ENCODE data around the gene PALS2. TPM values are rescaled to one million over a fixed set of nuclear protein-coding genes. Genes with fewer than 3 reads are reported as not detected.

Gene PALS2
- total RNA-seq, 2 donors from 2014 or later, result 14.0 to 22.6 TPM

- H3K27ac Mint-ChIP-seq, result peak overlapping the region; percentile 83
- H3K36me3 Mint-ChIP-seq (ENCODE audit: low read depth), result no peaks in the 10 kb centered on the region
- H3K9me3 Mint-ChIP-seq, result no peaks in the 10 kb centered on the region
- H3K27me3 Mint-ChIP-seq, result peaks cover 6% of the 10 kb centered on the region
- H3K4me3 Mint-ChIP-seq, result peak overlapping the region; percentile 94
- peaks cover 30% of the 10 kb centered on the region for H3K4me1 Mint-ChIP-seq
- ATAC-seq (replicated peaks), result no peak
These were observed 1.1 kb downstream of the PALS2 start for GRCh38 chr7:24574386-24574785.

DNA sequence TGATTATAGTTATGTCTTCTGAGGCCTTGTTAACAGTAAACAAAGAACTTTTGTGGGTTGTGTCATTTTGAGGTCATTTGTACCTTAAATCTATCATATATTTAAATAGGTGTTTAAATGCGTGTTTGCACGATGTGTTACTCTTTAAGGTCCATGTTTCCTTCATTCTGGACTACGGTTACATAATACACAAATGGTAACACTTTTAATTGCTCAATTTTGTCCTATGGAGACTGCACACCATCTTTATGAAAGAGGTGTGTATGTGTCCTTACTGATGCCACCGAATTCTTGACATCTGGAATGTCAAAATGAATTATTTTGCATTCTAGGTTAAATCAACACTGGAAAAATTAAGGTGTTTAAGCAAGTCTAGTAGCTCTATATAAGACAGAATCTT is 1.7 kb downstream of the PALS2 start:
- Mint-ChIP-seq H3K36me3 (ENCODE audit: low read depth) (no peaks in the 10 kb centered on the region), H3K4me3 (peak overlapping the region; percentile 94), H3K4me1 (peaks cover 30% of the 10 kb centered on the region), H3K27me3 (peaks cover 5% of the 10 kb centered on the region), H3K27ac (no peak overlapping the region), H3K9me3 (no peaks in the 10 kb centered on the region)
- no peak for ATAC-seq (replicated peaks)

DNA sequence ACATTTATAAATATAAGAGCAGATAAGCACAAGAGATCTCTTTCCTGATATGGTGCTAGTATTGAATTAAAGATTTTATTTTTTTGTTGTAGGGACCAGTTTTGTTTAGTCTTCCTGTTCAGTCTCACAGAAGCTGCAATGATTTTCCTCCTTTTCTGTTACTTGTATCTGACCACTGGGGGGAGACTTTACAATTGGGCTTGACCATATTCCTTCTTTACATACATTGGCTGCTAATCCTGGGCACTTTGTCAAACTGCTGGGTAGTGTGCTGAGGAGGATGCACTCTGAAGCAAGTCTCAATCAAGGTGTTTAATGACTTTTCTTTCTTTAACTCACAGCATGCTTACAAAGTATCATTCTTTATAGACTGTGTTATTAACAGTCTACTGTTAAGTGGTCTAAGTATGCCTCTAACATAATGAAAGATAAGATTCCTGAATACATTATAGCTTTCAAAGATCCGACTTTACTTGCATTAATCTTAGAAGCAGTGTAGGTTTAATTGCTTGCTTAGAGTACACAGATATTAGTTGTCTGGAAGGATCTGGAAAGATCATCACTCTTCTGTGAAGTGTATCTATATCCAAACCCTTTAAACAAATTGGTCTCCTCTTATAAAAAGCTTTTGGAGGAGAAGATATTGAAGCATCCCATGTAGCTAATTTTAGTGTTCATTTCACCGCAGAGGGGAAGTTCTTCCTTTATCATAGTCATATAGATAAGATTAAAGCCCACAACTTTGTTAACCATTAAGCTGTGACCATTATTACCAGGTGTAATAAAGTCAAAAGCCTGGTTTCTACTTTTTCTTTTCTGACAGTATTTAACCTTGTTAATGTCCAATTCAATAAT is 3.1 kb downstream of the PALS2 start:
- no peak for ATAC-seq (replicated peaks)
- peak overlapping the region; percentile 7 for H3K4me3 Mint-ChIP-seq
- no peaks in the 10 kb centered on the region for H3K27me3 Mint-ChIP-seq
- no peaks in the 10 kb centered on the region for H3K36me3 Mint-ChIP-seq (ENCODE audit: low read depth)
- no peak overlapping the region for H3K27ac Mint-ChIP-seq
- peaks cover 30% of the 10 kb centered on the region for H3K4me1 Mint-ChIP-seq
- no peaks in the 10 kb centered on the region for H3K9me3 Mint-ChIP-seq

- peaks cover 23% of the 10 kb centered on the region for H3K4me1 Mint-ChIP-seq
These were observed 4.8 kb downstream of the PALS2 start for GRCh38 chr7:24578052-24578451.

DNA sequence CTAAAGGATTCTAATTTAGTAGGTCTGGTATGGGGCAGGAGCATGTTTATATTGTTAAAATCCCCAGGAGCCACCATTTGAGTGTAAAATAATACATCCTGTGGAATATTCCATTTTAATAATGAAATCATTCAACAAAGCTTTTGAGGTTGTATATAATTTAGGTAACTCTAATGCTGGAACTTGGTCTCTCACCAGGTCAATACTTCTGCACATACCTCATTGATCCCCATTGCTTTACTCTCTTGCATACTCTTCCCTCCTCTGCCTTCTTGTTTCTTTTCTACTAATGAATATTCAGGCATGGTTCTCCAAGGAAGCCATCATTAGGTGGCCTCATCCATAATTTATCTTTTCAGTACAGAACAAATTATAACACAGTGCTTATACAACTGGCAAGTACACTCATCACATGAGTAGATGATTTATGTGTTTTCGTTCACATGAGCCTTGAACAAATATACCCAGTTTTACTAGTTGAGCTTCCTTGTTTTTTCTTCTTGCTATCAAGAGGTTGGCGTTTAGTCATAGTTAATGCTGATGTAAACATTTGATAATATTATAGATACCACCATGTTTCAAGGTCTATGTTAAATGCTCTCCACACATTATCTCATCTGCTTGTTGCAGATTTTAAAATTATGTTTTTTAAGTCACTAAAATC is 7.2 kb downstream of the PALS2 start:
- H3K27ac Mint-ChIP-seq, result no peak overlapping the region
- H3K9me3 Mint-ChIP-seq, result no peaks in the 10 kb centered on the region
- no peaks in the 10 kb centered on the region for H3K36me3 Mint-ChIP-seq (ENCODE audit: low read depth)
- H3K4me1 Mint-ChIP-seq, result peaks cover 15% of the 10 kb centered on the region
- ATAC-seq (replicated peaks), result no peak
- H3K4me3 Mint-ChIP-seq, result no peak overlapping the region
- H3K27me3 Mint-ChIP-seq, result no peaks in the 10 kb centered on the region

More at GRCh38 chr7:24578052-24578451, 4.8 kb downstream of the PALS2 start:
- ATAC-seq (replicated peaks), result no peak
- Mint-ChIP-seq H3K27me3 (no peaks in the 10 kb centered on the region), H3K27ac (no peak overlapping the region), H3K36me3 (ENCODE audit: low read depth) (no peaks in the 10 kb centered on the region), H3K4me3 (no peak overlapping the region), H3K9me3 (no peaks in the 10 kb centered on the region)

- ATAC-seq (replicated peaks), result no peak
- Mint-ChIP-seq H3K27me3 (no peaks in the 10 kb centered on the region), H3K4me1 (peaks cover 9% of the 10 kb centered on the region), H3K36me3 (ENCODE audit: low read depth) (no peaks in the 10 kb centered on the region), H3K4me3 (no peak overlapping the region), H3K27ac (no peak overlapping the region), H3K9me3 (no peaks in the 10 kb centered on the region)
These were observed 8.9 kb downstream of the PALS2 start for GRCh38 chr7:24582166-24582565.

DNA sequence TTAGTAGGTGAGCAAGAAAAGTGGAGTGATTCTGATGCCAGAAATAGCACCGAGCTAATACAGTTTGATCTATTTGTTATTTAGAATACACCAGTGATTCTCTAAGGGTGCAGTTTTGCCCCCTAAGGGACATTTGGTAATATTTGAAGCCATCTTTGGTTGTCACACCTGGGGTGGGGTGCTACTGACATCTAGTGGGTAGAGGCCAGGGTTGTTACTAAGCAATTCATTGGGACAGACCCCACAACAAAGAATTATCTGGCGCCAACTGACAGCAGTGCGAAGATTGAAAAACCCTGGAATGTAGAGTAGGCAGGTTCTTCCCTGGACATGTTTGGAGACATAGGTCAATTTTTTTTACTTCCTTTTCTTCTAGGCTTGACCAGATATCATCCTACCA is 14.6 kb downstream of the PALS2 start:
- ATAC-seq (replicated peaks), result peak; percentile 37
- Mint-ChIP-seq H3K36me3 (ENCODE audit: low read depth) (no peaks in the 10 kb centered on the region), H3K4me1 (no peaks in the 10 kb centered on the region), H3K27me3 (no peaks in the 10 kb centered on the region), H3K4me3 (no peak overlapping the region), H3K27ac (no peak overlapping the region), H3K9me3 (no peaks in the 10 kb centered on the region)

- ATAC-seq (replicated peaks), result no peak
- no peaks in the 10 kb centered on the region for H3K36me3 Mint-ChIP-seq (ENCODE audit: low read depth)
- no peaks in the 10 kb centered on the region for H3K27me3 Mint-ChIP-seq
- no peaks in the 10 kb centered on the region for H3K4me1 Mint-ChIP-seq
- no peak overlapping the region for H3K4me3 Mint-ChIP-seq
- H3K9me3 Mint-ChIP-seq, result no peaks in the 10 kb centered on the region
- no peak overlapping the region for H3K27ac Mint-ChIP-seq
These were observed 17.9 kb downstream of the PALS2 start for GRCh38 chr7:24591152-24591551.

GRCh38 chr7:24595671-24596418 is 22.6 kb downstream of the PALS2 start:
- Mint-ChIP-seq H3K27ac (no peak overlapping the region), H3K27me3 (no peaks in the 10 kb centered on the region), H3K9me3 (no peaks in the 10 kb centered on the region), H3K4me3 (no peak overlapping the region), H3K36me3 (ENCODE audit: low read depth) (no peaks in the 10 kb centered on the region), H3K4me1 (no peaks in the 10 kb centered on the region)
- ATAC-seq (replicated peaks), result peak; percentile 49

GRCh38 chr7:24597014-24597413 is 23.8 kb downstream of the PALS2 start:
- peak; percentile 87 for ATAC-seq (replicated peaks)
- Mint-ChIP-seq H3K36me3 (ENCODE audit: low read depth) (no peaks in the 10 kb centered on the region), H3K4me3 (no peak overlapping the region), H3K27me3 (no peaks in the 10 kb centered on the region), H3K9me3 (peaks cover 2% of the 10 kb centered on the region), H3K4me1 (peaks cover under 1% of the 10 kb centered on the region), H3K27ac (no peak overlapping the region)

- no peak for ATAC-seq (replicated peaks)
- no peaks in the 10 kb centered on the region for H3K27me3 Mint-ChIP-seq
- H3K27ac Mint-ChIP-seq, result no peak overlapping the region
- peaks cover 9% of the 10 kb centered on the region for H3K4me1 Mint-ChIP-seq
- no peak overlapping the region for H3K4me3 Mint-ChIP-seq
- peaks cover 10% of the 10 kb centered on the region for H3K9me3 Mint-ChIP-seq
- no peaks in the 10 kb centered on the region for H3K36me3 Mint-ChIP-seq (ENCODE audit: low read depth)
These were observed 28.3 kb downstream of the PALS2 start for GRCh38 chr7:24601600-24601999.

GRCh38 chr7:24602860-24603456 is 29.7 kb downstream of the PALS2 start:
- Mint-ChIP-seq H3K36me3 (ENCODE audit: low read depth) (no peaks in the 10 kb centered on the region), H3K9me3 (peaks cover 10% of the 10 kb centered on the region), H3K4me1 (peaks cover 9% of the 10 kb centered on the region), H3K27me3 (no peaks in the 10 kb centered on the region), H3K4me3 (no peak overlapping the region), H3K27ac (no peak overlapping the region)
- ATAC-seq (replicated peaks), result peak; percentile 34

DNA sequence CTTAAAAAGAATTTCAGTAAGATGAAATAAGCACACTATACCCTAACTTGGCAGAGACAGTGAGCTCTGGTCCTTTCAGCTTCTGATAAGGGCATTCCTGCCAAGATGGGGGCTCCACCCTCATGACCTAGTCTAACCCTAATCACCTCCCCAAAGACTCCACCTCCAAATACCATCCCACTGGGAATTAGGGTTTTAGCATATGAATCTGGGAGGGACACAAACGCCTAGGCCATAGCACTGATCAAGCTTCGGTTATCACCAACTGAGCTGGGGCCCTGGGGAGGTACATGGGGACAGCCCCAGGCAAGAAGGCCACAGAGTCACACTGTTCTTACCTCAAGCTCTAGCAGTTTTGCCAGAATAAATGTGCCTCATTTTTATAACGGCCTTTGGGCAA is 31.4 kb downstream of the PALS2 start:
- no peaks in the 10 kb centered on the region for H3K27me3 Mint-ChIP-seq
- no peaks in the 10 kb centered on the region for H3K36me3 Mint-ChIP-seq (ENCODE audit: low read depth)
- no peak overlapping the region for H3K27ac Mint-ChIP-seq
- no peak overlapping the region for H3K4me3 Mint-ChIP-seq
- no peak for ATAC-seq (replicated peaks)
- H3K9me3 Mint-ChIP-seq, result peaks cover 10% of the 10 kb centered on the region
- peaks cover 13% of the 10 kb centered on the region for H3K4me1 Mint-ChIP-seq

- Mint-ChIP-seq H3K36me3 (ENCODE audit: low read depth) (no peaks in the 10 kb centered on the region), H3K4me3 (no peak overlapping the region), H3K4me1 (peaks cover 5% of the 10 kb centered on the region), H3K9me3 (peaks cover 1% of the 10 kb centered on the region), H3K27ac (no peak overlapping the region), H3K27me3 (no peaks in the 10 kb centered on the region)
- no peak for ATAC-seq (replicated peaks)
These were observed 35.3 kb downstream of the PALS2 start for GRCh38 chr7:24608504-24608903.

All from activated T-helper 17 cell treated with anti-CD3 and anti-CD28 coated beads, Interleukin-2, amount 50 U/mL, for 72 hours (primary cell).